Fibroblast of the aortic adventitia (primary cell): Measurements from ENCODE around the gene MLC1. TPM values are rescaled to one million over a fixed set of nuclear protein-coding genes. Genes with fewer than 3 reads are reported as not detected.
A peak's percentile ranks its signal among the peaks of the same experiment; 100 is the strongest.

Experiments
- DNase-seq: peaks from one replicate; pipeline ENCODE4 v3.0.0-alpha.2; 2010; ENCODE audit warnings: low read depth
- H3K4me3 ChIP-seq: 2 replicates; pipeline ENCODE4 v1.5.1; 2011; ENCODE audit warnings: low read depth, mild to moderate bottlenecking, control low read depth, low read length, moderate library complexity
- total RNA-seq: library from RNA; depleted of rRNA; stranded (reverse); fragments of >200 nt; gene quantifications from 2 replicates; pipeline ENCODE4 v1.2.3, GENCODE V29; 2012; ENCODE audit warnings: low replicate concordance
- TF ChIP-seq, protein P1 (sequence below): IDR thresholded peaks from 2 replicates; pipeline ENCODE4 v1.5.1; 2011; ENCODE audit warnings: mild to moderate bottlenecking, low read length, control low read depth, inconsistent platforms; ENCODE audit not compliant: insufficient read depth

The MLC1 gene
- total RNA-seq, 1 donor = 0.09 TPM

- no peak for DNase-seq
- TF ChIP-seq, protein P1, sequence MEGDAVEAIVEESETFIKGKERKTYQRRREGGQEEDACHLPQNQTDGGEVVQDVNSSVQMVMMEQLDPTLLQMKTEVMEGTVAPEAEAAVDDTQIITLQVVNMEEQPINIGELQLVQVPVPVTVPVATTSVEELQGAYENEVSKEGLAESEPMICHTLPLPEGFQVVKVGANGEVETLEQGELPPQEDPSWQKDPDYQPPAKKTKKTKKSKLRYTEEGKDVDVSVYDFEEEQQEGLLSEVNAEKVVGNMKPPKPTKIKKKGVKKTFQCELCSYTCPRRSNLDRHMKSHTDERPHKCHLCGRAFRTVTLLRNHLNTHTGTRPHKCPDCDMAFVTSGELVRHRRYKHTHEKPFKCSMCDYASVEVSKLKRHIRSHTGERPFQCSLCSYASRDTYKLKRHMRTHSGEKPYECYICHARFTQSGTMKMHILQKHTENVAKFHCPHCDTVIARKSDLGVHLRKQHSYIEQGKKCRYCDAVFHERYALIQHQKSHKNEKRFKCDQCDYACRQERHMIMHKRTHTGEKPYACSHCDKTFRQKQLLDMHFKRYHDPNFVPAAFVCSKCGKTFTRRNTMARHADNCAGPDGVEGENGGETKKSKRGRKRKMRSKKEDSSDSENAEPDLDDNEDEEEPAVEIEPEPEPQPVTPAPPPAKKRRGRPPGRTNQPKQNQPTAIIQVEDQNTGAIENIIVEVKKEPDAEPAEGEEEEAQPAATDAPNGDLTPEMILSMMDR = no peak
Measured at GRCh38 chr22:50031189-50032091, 53.8 kb downstream of the MLC1 start.

DNA sequence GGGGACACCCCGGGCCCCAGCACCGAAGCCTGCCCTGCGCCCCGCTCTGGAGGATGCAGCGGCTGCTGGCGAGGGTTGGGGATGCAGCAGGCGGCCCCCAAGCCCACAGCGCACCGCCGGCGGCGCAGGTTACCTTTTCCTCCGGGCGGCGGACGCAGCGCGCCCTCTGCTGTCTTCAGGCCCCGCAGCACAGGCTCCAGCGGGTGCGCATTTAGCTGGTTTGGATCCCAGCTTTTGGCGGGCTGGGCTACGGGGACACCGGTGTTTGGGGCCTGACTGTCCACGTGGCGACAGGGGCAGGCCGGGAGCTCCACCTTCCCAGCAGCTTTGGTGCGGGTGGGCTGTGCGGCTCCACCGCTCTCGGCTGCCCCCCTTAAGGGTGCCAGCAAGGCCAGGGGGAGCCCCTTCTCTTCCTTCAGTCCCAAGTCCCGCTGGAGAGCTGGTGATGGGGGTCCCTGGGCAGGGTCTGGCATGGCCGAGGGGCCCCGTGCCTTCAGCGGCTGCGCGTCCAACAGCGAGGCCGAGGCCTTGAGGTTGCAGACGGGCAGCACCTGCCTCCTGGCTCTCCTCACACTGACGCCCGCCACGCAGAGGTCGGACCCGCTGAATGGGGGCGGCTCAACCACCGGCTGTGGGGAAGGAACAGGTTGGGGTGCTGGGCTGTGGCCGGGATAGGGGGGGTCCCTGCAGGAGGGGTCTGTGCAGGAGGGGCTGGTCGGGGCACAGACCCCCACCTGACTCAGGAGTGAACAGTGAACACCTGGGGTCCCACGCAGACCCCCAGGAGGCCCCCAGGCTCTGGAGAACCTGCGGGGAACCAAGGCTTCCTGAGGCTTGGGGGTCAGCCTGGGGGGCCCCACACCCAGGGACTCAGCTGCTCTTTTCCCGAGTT lies 54.7 kb downstream of the MLC1 start:
- peak; percentile 62 for DNase-seq
- TF ChIP-seq, protein P1 = peak; percentile 88
- H3K4me3 ChIP-seq = no peak overlapping the region

More at GRCh38 chr22:50031189-50032091, 53.8 kb downstream of the MLC1 start:
- no peak overlapping the region for H3K4me3 ChIP-seq

DNA sequence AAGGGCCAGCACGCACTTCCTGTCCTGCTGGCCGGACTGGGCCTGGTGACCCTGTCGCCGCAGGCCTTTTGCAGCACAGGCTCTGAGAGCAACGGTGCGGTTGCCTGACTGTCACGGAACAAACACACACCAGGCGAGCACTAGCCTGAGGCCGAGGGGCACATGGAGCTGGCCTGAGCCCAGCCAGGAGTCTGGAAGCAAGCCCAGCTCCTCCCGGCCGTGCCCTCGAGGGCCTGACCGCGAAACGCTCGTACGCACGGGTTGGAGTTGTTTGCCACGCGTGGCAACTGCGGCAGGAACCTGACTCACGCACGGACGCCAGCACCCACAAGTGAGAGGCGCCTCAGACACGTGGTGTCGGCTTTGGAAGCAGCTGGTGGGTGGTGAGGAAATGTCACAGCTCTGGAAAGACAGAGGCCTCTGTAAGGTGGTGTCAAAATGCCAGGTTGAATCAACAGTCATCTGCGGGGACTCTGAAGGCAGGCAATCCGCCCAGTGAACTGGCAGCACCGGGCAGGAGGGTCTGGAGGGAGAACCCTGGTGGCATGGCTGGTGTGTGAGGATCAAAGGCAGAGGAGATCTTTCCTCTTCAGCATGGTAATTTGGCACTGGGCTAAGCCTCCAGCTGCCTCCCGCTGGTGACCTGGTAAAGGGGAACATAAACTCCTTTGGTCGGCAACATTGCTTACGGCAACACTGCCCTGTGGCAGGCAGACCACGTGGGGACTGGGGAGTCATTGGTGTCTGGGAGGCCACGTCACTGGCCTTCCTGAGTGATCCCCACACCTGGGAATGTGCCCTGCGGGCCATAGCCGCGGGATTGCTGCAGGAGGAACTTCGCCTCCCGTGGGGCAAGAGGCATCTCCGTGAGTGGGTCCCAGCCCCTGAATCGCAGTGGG lies 57.3 kb downstream of the MLC1 start:
- no peak for DNase-seq
- TF ChIP-seq, protein P1 = no peak
- H3K4me3 ChIP-seq = no peak overlapping the region

- no peak overlapping the region for H3K4me3 ChIP-seq
- TF ChIP-seq, protein P1 = no peak
- no peak for DNase-seq
Measured at GRCh38 chr22:50025993-50026392, 59.2 kb downstream of the MLC1 start.

- TF ChIP-seq, protein P1 = no peak
- DNase-seq = no peak
- H3K4me3 ChIP-seq = no peak overlapping the region
Measured at GRCh38 chr22:50022171-50022819, 62.9 kb downstream of the MLC1 start.

GRCh38 chr22:50020606-50021005 lies 64.6 kb downstream of the MLC1 start:
- TF ChIP-seq, protein P1 = no peak

More at GRCh38 chr22:50020606-50021005, 64.6 kb downstream of the MLC1 start:
- H3K4me3 ChIP-seq = no peak overlapping the region
- DNase-seq = no peak
